HepG2 (cell line): ENCODE data around the gene FAM167B. TPM values are rescaled to one million over a fixed set of nuclear protein-coding genes. Genes with fewer than 3 reads are reported as not detected.

ENCODE experiments used
- CC2D1A ChIP-seq: sonication (generic); formaldehyde crosslinking; IDR thresholded peaks from 2 replicates; pipeline ENCODE4 v1.8.1; 2023; ENCODE audit warnings: mild to moderate bottlenecking, missing genetic modification reagents
- GZF1 ChIP-seq: sonication (generic); formaldehyde crosslinking; IDR thresholded peaks from 2 replicates; pipeline ENCODE4 v1.5.1; 2020; ENCODE audit warnings: mild to moderate bottlenecking, missing genetic modification reagents
- MED1 ChIP-seq: sonication (generic); formaldehyde crosslinking; IDR thresholded peaks from 2 replicates; pipeline ENCODE4 v1.4.0; 2020; ENCODE audit warnings: missing genetic modification reagents
- MED8 ChIP-seq: sonication (generic); formaldehyde crosslinking; IDR thresholded peaks from 2 replicates; pipeline ENCODE4 v1.8.1; 2023; ENCODE audit warnings: mild to moderate bottlenecking, missing genetic modification reagents; ENCODE audit not compliant: insufficient replicate concordance
- NFYC ChIP-seq: IDR thresholded peaks from 2 replicates; pipeline ENCODE4 v1.6.1; 2016; ENCODE audit warnings: missing genetic modification reagents, missing compliant biosample characterization
- ONECUT2 ChIP-seq: sonication (generic); formaldehyde crosslinking; IDR thresholded peaks from 2 replicates; pipeline ENCODE4 v1.4.0; 2020; ENCODE audit warnings: missing genetic modification reagents
- PLRG1 ChIP-seq: fragments of 450-650 bp; conservative IDR thresholded peaks from 2 replicates; pipeline ENCODE4 v1.6.1; 2016
- RFXAP ChIP-seq: sonication (generic); formaldehyde crosslinking; IDR thresholded peaks from 2 replicates; pipeline ENCODE4 v1.4.0; 2020; ENCODE audit warnings: missing genetic modification reagents, borderline replicate concordance
- SRSF1 ChIP-seq: fragments of 200-400 bp; formaldehyde crosslinking; optimal IDR thresholded peaks from 2 replicates; pipeline ENCODE3; 2017; ENCODE audit warnings: mild to moderate bottlenecking, low read depth, low read length, moderate library complexity
- TAF1 ChIP-seq: sonication (generic); formaldehyde crosslinking; IDR thresholded peaks from 2 replicates; pipeline ENCODE4 v1.4.0; 2020; ENCODE audit warnings: missing genetic modification reagents
- ZNF317 ChIP-seq: sonication (generic); formaldehyde crosslinking; IDR thresholded peaks from 2 replicates; pipeline ENCODE4 v1.5.0; 2020; ENCODE audit warnings: mild to moderate bottlenecking, missing genetic modification reagents
- ZNF567 ChIP-seq: sonication (generic); formaldehyde crosslinking; IDR thresholded peaks from 2 replicates; pipeline ENCODE4 v1.8.1; 2023; ENCODE audit warnings: mild to moderate bottlenecking, missing genetic modification reagents, borderline replicate concordance
- ZNF776 ChIP-seq: sonication (generic); formaldehyde crosslinking; IDR thresholded peaks from 2 replicates; pipeline ENCODE4 v1.4.0; 2020; ENCODE audit warnings: mild to moderate bottlenecking, missing genetic modification reagents
- ZNF788 ChIP-seq: sonication (generic); formaldehyde crosslinking; IDR thresholded peaks from 2 replicates; pipeline ENCODE4 v1.5.0; 2020; ENCODE audit warnings: mild to moderate bottlenecking, missing genetic modification reagents, borderline replicate concordance
- polyA plus RNA-seq, 8 experiments: library from polyadenylated mRNA; depleted of rRNA in 3 of 8; stranded (reverse) in 7 of 8; unstranded in 1 of 8; fragments of >200 nt; fragmentation: Illumina TruSeq in 4 of 8; extraction: Trizol in 4 of 8; gene quantifications; 2 replicates each; pipeline versions ENCODE4 v1.2.1 to v1.2.3, GENCODE V29; 2011 to 2016; ENCODE audit warnings: low read depth in 4 of 8, missing spikeins in 1 of 8, mixed read lengths in 1 of 8; ENCODE audit not compliant: insufficient read depth in 1 of 8
- total RNA-seq, 5 experiments: library from RNA; depleted of rRNA; stranded (reverse); fragments of >200 nt; fragmentation: Illumina TruSeq; extraction: Trizol; gene quantifications; 2 replicates each; pipeline ENCODE4 v1.2.3, GENCODE V29; 2016; ENCODE audit warnings: low read depth in 1 of 5
- TF ChIP-seq, protein P1 (sequence below): sonication (generic); formaldehyde crosslinking; IDR thresholded peaks from 2 replicates; pipeline ENCODE4 v1.4.0; 2020; ENCODE audit warnings: mild to moderate bottlenecking, low read depth, missing genetic modification reagents
- TF ChIP-seq, protein P2 (sequence below): IDR thresholded peaks from 2 replicates; pipeline ENCODE4 v1.6.1; 2016; ENCODE audit warnings: missing compliant biosample characterization, missing genetic modification reagents, borderline replicate concordance
- TF ChIP-seq, protein P3 (sequence below): sonication (generic); formaldehyde crosslinking; IDR thresholded peaks from 2 replicates; pipeline ENCODE4 v1.8.1; 2022; ENCODE audit warnings: mild to moderate bottlenecking, missing genetic modification reagents
- TF ChIP-seq, protein P4 (sequence below): sonication (generic); formaldehyde crosslinking; IDR thresholded peaks from 2 replicates; pipeline ENCODE4 v1.4.0; 2020; ENCODE audit warnings: mild to moderate bottlenecking, missing genetic modification reagents
- TF ChIP-seq, protein P5 (sequence below): sonication (generic); formaldehyde crosslinking; IDR thresholded peaks from 2 replicates; pipeline ENCODE4 v1.8.0; 2022; ENCODE audit warnings: mild to moderate bottlenecking, missing genetic modification reagents

Gene FAM167B
- total and polyA plus RNA-seq, 2 of the 13 experiments (the other 11 are each of a cell fraction or from before 2014, with no cell fraction given), result 0.15 to 0.70 TPM

DNA sequence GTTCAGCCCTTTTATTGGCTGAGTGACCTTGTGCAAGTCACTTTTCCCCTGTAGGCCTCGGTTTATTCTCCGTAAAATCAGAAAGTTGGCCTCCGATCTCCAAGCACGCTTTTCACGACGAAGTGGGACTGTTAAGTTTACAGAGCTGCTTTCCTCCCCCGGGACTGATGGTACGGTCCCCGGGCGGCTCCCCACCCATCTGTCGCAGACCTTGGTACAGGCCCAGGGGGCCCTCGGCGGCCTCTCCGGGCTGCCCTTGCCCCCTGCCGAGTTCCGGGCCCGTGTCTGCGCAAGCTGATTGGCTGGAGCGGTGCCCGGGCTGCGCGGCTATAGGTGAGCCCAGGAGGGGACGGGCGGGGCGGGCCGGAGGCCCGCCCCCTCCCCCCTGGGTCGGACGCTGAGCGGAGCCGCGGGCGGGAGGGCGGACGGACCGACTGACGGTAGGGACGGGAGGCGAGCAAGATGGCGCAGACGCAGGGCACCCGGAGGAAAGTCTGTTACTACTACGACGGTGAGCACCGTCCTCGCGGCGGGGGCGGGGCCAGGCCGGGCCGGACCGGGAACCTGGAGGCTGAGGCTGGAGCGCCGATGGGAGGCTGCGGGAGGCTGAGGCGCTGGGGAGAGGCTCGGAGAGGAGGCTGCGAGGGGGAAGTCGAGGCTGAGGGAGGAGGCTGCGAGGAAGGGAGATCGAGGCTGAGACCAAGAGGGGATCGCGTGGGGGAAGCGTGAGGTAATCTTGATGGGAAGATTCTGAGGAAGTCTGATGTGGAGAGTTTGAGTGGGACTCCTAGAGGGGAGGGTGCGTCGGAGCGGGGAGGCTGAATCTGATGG lies 44.9 kb downstream of the FAM167B start, which contains the start of gene HDAC1 (continued):
- TF ChIP-seq ZNF776 (CRISPR knock-in tag) (peak; percentile 33; the same call in 1 of the 2 replicates), ZNF788 (CRISPR knock-in tag) (peak; percentile 80; the same call in 1 of the 2 replicates), RFXAP (CRISPR knock-in tag) (peak; percentile 62; the same call in 1 of the 2 replicates), SRSF1 (peak; percentile 58), TAF1 (CRISPR knock-in tag) (peak; percentile 95), ZNF317 (CRISPR knock-in tag) (peak; percentile 23; the same call in 1 of the 2 replicates), CC2D1A (no peak), MED8 (CRISPR knock-in tag) (no peak), PLRG1 (no peak), GZF1 (CRISPR knock-in tag) (no peak), MED1 (CRISPR knock-in tag) (peak; percentile 8; the same call in 1 of the 2 replicates), NFYC (CRISPR knock-in tag) (peak; percentile 89), ONECUT2 (CRISPR knock-in tag) (no peak), ZNF567 (CRISPR knock-in tag) (no peak)
- TF ChIP-seq, protein P1, sequence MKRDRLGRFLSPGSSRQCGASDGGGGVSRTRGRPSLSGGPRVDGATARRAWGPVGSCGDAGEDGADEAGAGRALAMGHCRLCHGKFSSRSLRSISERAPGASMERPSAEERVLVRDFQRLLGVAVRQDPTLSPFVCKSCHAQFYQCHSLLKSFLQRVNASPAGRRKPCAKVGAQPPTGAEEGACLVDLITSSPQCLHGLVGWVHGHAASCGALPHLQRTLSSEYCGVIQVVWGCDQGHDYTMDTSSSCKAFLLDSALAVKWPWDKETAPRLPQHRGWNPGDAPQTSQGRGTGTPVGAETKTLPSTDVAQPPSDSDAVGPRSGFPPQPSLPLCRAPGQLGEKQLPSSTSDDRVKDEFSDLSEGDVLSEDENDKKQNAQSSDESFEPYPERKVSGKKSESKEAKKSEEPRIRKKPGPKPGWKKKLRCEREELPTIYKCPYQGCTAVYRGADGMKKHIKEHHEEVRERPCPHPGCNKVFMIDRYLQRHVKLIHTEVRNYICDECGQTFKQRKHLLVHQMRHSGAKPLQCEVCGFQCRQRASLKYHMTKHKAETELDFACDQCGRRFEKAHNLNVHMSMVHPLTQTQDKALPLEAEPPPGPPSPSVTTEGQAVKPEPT (CRISPR knock-in tag), result no peak
- TF ChIP-seq, protein P2, sequence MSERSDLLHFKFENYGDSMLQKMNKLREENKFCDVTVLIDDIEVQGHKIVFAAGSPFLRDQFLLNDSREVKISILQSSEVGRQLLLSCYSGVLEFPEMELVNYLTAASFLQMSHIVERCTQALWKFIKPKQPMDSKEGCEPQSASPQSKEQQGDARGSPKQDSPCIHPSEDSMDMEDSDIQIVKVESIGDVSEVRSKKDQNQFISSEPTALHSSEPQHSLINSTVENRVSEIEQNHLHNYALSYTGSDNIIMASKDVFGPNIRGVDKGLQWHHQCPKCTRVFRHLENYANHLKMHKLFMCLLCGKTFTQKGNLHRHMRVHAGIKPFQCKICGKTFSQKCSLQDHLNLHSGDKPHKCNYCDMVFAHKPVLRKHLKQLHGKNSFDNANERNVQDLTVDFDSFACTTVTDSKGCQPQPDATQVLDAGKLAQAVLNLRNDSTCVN (CRISPR knock-in tag), result no peak
- TF ChIP-seq, protein P3, sequence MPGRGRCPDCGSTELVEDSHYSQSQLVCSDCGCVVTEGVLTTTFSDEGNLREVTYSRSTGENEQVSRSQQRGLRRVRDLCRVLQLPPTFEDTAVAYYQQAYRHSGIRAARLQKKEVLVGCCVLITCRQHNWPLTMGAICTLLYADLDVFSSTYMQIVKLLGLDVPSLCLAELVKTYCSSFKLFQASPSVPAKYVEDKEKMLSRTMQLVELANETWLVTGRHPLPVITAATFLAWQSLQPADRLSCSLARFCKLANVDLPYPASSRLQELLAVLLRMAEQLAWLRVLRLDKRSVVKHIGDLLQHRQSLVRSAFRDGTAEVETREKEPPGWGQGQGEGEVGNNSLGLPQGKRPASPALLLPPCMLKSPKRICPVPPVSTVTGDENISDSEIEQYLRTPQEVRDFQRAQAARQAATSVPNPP (CRISPR knock-in tag), result no peak
- TF ChIP-seq, protein P4, sequence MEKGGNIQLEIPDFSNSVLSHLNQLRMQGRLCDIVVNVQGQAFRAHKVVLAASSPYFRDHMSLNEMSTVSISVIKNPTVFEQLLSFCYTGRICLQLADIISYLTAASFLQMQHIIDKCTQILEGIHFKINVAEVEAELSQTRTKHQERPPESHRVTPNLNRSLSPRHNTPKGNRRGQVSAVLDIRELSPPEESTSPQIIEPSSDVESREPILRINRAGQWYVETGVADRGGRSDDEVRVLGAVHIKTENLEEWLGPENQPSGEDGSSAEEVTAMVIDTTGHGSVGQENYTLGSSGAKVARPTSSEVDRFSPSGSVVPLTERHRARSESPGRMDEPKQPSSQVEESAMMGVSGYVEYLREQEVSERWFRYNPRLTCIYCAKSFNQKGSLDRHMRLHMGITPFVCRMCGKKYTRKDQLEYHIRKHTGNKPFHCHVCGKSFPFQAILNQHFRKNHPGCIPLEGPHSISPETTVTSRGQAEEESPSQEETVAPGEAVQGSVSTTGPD (CRISPR knock-in tag), result no peak
- TF ChIP-seq, protein P5, sequence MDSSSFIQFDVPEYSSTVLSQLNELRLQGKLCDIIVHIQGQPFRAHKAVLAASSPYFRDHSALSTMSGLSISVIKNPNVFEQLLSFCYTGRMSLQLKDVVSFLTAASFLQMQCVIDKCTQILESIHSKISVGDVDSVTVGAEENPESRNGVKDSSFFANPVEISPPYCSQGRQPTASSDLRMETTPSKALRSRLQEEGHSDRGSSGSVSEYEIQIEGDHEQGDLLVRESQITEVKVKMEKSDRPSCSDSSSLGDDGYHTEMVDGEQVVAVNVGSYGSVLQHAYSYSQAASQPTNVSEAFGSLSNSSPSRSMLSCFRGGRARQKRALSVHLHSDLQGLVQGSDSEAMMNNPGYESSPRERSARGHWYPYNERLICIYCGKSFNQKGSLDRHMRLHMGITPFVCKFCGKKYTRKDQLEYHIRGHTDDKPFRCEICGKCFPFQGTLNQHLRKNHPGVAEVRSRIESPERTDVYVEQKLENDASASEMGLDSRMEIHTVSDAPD (CRISPR knock-in tag), result no peak
